ENCODE data around the gene SELENOO.

SELENOO gene

GRCh38 chr22:50200461-50201190 is at the start of gene SELENOO:
Gene SELENOO (plus strand): TSS chr22:50201011. CDS start chr22:50201037, 26 bp downstream.
- DNase-seq, result peak; percentile 87

- DNase-seq, result no peak
These were observed 49.0 kb upstream of the SELENOO start for GRCh38 chr22:50151571-50152537.

- DNase-seq, result no peak
These were observed 47.6 kb upstream of the SELENOO start for GRCh38 chr22:50153056-50153755.

- DNase-seq, result no peak
These were observed 47.1 kb upstream of the SELENOO start for GRCh38 chr22:50153756-50154140.

- no peak for DNase-seq
These were observed 43.0 kb upstream of the SELENOO start for GRCh38 chr22:50157709-50158375.

GRCh38 chr22:50160947-50161346 is 39.9 kb upstream of the SELENOO start:
- no peak for DNase-seq

- no peak for DNase-seq
These were observed 39.1 kb upstream of the SELENOO start for GRCh38 chr22:50161508-50162390.

- no peak for DNase-seq
These were observed 38.3 kb upstream of the SELENOO start for GRCh38 chr22:50162391-50162956.

- no peak for DNase-seq
These were observed 35.2 kb upstream of the SELENOO start for GRCh38 chr22:50165436-50166123.

- DNase-seq, result no peak
These were observed 32.9 kb upstream of the SELENOO start for GRCh38 chr22:50167689-50168489.

- DNase-seq, result peak; percentile 48
These were observed 32.2 kb upstream of the SELENOO start for GRCh38 chr22:50168490-50169180.

GRCh38 chr22:50169181-50169759 is 31.5 kb upstream of the SELENOO start:
- DNase-seq, result no peak

- DNase-seq, result no peak
These were observed 31.0 kb upstream of the SELENOO start for GRCh38 chr22:50169774-50170341.

GRCh38 chr22:50170453-50171318 is 30.1 kb upstream of the SELENOO start, which contains the start of gene PANX2:
Gene PANX2 (plus strand): TSS chr22:50170731. CDS start chr22:50170731, 0 bp downstream.
- no peak for DNase-seq

GRCh38 chr22:50171319-50171964 is 29.4 kb upstream of the SELENOO start:
- DNase-seq, result no peak

- no peak for DNase-seq
These were observed 28.8 kb upstream of the SELENOO start for GRCh38 chr22:50171965-50172421.
